HT-29 (cell line): Measurements from ENCODE around the gene SAMD9. TPM values are rescaled to one million over a fixed set of nuclear protein-coding genes. Genes with fewer than 3 reads are reported as not detected.
"Not testable (repeated sequence)": the region's sequence is repeated elsewhere in the genome, so short reads cannot be mapped to it uniquely, and the experiment has no call there.

Experiments
- DNase-seq: peaks from one replicate; pipeline ENCODE4 v3.0.0-alpha.2; 2015; ENCODE audit warnings: low spot score
- total RNA-seq: library from RNA; depleted of rRNA; stranded (reverse); fragments of >200 nt; shearing (Covaris generic); gene quantifications from 2 replicates; pipeline ENCODE4 v1.2.3, GENCODE V29; 2014

Gene SAMD9
- total RNA-seq, 1 experiment from 2014 or later, result 8.3 TPM

- no peak for DNase-seq
Observed at GRCh38 chr7:93120592-93121549, 3.1 kb upstream of the SAMD9 start.

- DNase-seq, result no peak
Observed at GRCh38 chr7:93119191-93119905, 1.6 kb upstream of the SAMD9 start.

- DNase-seq, result no peak
Observed at GRCh38 chr7:93117327-93117726, 452 bp downstream of the SAMD9 start.

GRCh38 chr7:93115796-93116195 lies 2.0 kb downstream of the SAMD9 start:
- peak; percentile 82 for DNase-seq

- no peak for DNase-seq
Observed at GRCh38 chr7:93108003-93108402, 9.8 kb downstream of the SAMD9 start.

- DNase-seq, result no peak
Observed at GRCh38 chr7:93097388-93097787, 20.4 kb downstream of the SAMD9 start.

GRCh38 chr7:93092757-93093370 lies 24.9 kb downstream of the SAMD9 start:
- DNase-seq, result peak; percentile 55

- DNase-seq, result not testable (repeated sequence)
Observed at GRCh38 chr7:93073357-93073756, 44.4 kb downstream of the SAMD9 start.

GRCh38 chr7:93062599-93062998 lies 55.2 kb downstream of the SAMD9 start:
- no peak for DNase-seq

- no peak for DNase-seq
Observed at GRCh38 chr7:93060865-93061264, 56.9 kb downstream of the SAMD9 start.

- DNase-seq, result no peak
Observed at GRCh38 chr7:93060025-93060424, 57.8 kb downstream of the SAMD9 start.

GRCh38 chr7:93056621-93057020 lies 61.2 kb downstream of the SAMD9 start:
- not testable (repeated sequence) for DNase-seq

GRCh38 chr7:93055543-93056107 lies 62.2 kb downstream of the SAMD9 start:
- DNase-seq, result peak; percentile 63

GRCh38 chr7:93054975-93055374 lies 62.8 kb downstream of the SAMD9 start:
- DNase-seq, result no peak

- no peak for DNase-seq
Observed at GRCh38 chr7:93053949-93054943, 63.5 kb downstream of the SAMD9 start.

GRCh38 chr7:93053209-93053948 lies 64.4 kb downstream of the SAMD9 start:
- DNase-seq, result no peak

- no peak for DNase-seq
Observed at GRCh38 chr7:93051660-93052059, 66.1 kb downstream of the SAMD9 start.
